ENCODE results near the gene RPA3. TPM values are rescaled to one million over a fixed set of nuclear protein-coding genes. Genes with fewer than 3 reads are reported as not detected.

The RPA3 gene
- total RNA-seq, 2 donors from 2014 or later, result 0.66 to 6.0 TPM

DNA sequence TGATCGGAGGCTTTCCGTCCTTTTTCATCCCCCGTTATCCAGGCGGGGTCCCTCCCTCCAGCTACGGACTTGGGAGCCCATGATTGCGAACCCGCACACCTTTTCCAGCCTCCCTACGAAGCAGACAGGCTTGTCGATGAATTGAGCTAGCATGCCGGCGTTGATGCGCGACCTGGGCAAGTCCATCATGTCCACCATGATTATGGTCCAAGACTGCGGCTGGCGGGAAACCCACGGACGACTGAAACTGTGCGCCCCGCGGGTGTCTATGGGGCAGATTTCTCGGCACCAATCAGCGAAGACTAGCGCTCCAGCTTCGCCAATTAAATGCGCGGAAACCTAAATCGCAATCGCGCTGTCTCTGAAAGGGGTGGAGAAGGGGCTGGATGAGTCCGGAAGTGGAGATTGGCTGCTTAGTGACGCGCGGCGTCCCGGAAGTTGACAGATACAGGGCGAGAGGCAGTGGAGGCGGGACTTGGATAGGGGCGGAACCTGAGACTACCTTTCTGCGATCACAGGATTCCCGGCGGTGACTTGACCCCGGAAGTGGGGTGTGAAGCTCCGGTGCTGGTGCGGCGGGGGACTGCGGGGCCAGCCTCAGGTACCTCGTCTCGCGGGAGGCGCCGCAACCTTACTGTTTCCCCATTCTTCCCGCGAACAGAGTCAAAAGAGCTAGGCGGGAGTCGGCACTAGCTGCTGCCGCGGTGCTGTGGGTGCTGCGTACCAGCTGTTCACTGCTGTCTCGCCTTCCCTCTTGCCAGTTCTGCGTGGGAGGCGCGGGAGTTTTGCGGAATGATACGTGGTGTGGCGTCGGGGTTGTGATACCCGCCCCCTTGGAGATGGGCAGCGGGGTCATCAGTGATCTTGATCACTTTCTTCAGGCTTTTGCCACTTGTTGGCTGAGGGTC is 77.9 kb downstream of the RPA3 start, which contains the start of gene UMAD1:
UMAD1 (plus strand) TSS at position 532 of the 908 bp plus-strand sequence. CDS start 32,620 bp downstream, outside the sequence.
- TF ChIP-seq, protein P1, sequence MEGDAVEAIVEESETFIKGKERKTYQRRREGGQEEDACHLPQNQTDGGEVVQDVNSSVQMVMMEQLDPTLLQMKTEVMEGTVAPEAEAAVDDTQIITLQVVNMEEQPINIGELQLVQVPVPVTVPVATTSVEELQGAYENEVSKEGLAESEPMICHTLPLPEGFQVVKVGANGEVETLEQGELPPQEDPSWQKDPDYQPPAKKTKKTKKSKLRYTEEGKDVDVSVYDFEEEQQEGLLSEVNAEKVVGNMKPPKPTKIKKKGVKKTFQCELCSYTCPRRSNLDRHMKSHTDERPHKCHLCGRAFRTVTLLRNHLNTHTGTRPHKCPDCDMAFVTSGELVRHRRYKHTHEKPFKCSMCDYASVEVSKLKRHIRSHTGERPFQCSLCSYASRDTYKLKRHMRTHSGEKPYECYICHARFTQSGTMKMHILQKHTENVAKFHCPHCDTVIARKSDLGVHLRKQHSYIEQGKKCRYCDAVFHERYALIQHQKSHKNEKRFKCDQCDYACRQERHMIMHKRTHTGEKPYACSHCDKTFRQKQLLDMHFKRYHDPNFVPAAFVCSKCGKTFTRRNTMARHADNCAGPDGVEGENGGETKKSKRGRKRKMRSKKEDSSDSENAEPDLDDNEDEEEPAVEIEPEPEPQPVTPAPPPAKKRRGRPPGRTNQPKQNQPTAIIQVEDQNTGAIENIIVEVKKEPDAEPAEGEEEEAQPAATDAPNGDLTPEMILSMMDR (IDR thresholded peaks at IDR 0.05), result no peak
- peak; percentile 91 to 98 (median 98) for TF ChIP-seq POLR2A (IDR thresholded peaks at IDR 0.05)
- H3K27me3 ChIP-seq, result no peaks in the 10 kb centered on the region
- H3K27ac ChIP-seq, result peak within 1 kb of the TSS; percentile 89 to 98 (median 94)
- DNase-seq, result peak; percentile 98 to 99 (median 98)
- intact Hi-C loops (cut with DNase I), result no loop called here
- H3K4me3 ChIP-seq, result peak within 1 kb of the TSS; percentile 73 to 79
- 0% methylated on average over 38 to 68 of the region's 68 CpGs for WGBS, 2 donors
- H3K36me3 ChIP-seq (replicated peaks in 1 of 2; ENCODE audit: insufficient read depth in 1 of 2, low read depth in 2 of 2), result no peaks in the 10 kb centered on the region
- peaks cover 23% of the 10 kb centered on the region for H3K4me1 ChIP-seq
- peak; percentile 98 for ATAC-seq
- no peaks in the 10 kb centered on the region for H3K9me3 ChIP-seq

DNA sequence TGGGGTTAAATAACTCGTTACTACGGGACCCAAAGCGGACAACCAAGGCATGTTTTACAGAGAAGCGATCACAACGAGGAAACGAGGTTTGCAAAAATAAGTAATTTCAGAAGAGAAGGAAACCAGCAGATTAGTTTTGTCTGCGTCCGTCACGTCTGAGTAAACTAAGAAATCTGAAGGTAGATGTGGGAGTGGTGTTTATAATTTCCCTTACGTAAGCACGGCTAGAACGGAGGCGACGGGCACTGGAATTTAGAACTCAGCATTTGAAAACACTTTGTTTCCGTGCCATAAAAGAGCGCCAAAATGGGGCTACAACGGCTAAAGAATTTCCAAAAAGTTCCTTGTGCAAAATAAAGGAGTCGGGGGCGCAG is 78.6 kb downstream of the RPA3 start:
- no peaks in the 10 kb centered on the region for H3K27me3 ChIP-seq
- DNase-seq (peak in 2 of 4 donors; percentile 21 to 28), ATAC-seq (no peak)
- 0 to 1% methylated on average over 19 of the region's 19 CpGs for WGBS, 2 donors
- peaks cover 23% of the 10 kb centered on the region for H3K4me1 ChIP-seq
- TF ChIP-seq, protein P1 (IDR thresholded peaks at IDR 0.05), result no peak
- no peak for TF ChIP-seq POLR2A (IDR thresholded peaks at IDR 0.05)
- peak overlapping the region; percentile 61 to 95 (median 84) for H3K27ac ChIP-seq
- no peaks in the 10 kb centered on the region for H3K36me3 ChIP-seq (replicated peaks in 1 of 2; ENCODE audit: insufficient read depth in 1 of 2, low read depth in 2 of 2)
- intact Hi-C loops (cut with DNase I), result no loop called here
- no peaks in the 10 kb centered on the region for H3K9me3 ChIP-seq
- peak overlapping the region; percentile 45 to 79 for H3K4me3 ChIP-seq

DNA sequence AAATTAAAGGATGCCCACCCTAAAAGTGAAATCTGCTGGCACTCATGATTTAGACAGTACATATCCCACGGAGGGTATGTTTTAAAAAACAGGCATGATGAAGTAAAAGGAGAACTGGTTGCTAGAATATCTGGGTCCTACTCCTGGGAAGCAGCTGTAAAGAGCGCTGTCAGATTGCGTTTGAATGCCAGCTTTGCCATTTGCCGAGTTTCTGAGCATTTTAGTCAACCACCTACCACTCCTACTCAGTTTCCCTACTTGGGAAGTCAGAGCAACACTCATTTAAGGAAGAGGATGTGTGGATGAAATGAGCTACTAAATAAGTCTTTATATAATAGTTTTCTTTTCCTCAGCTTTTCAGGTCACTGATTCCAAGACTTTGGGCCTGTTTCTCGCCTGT is 79.0 kb downstream of the RPA3 start:
- Histone ChIP-seq H3K4me3 (no peak overlapping the region), H3K36me3 (replicated peaks in 1 of 2; ENCODE audit: insufficient read depth in 1 of 2, low read depth in 2 of 2) (no peaks in the 10 kb centered on the region), H3K9me3 (no peaks in the 10 kb centered on the region), H3K27ac (peak overlapping the region in 3 of 4 donors; percentile 75 to 95 (median 93)), H3K4me1 (peaks cover 23% of the 10 kb centered on the region), H3K27me3 (no peaks in the 10 kb centered on the region)
- intact Hi-C loops (cut with DNase I), result no loop called here
- ATAC-seq, result no peak
- 15 to 16% methylated on average over 5 of the region's 5 CpGs for WGBS, 2 donors
- DNase-seq, result no peak
- TF ChIP-seq POLR2A (IDR thresholded peaks at IDR 0.05), result no peak
- TF ChIP-seq, protein P1 (IDR thresholded peaks at IDR 0.05), result no peak

DNA sequence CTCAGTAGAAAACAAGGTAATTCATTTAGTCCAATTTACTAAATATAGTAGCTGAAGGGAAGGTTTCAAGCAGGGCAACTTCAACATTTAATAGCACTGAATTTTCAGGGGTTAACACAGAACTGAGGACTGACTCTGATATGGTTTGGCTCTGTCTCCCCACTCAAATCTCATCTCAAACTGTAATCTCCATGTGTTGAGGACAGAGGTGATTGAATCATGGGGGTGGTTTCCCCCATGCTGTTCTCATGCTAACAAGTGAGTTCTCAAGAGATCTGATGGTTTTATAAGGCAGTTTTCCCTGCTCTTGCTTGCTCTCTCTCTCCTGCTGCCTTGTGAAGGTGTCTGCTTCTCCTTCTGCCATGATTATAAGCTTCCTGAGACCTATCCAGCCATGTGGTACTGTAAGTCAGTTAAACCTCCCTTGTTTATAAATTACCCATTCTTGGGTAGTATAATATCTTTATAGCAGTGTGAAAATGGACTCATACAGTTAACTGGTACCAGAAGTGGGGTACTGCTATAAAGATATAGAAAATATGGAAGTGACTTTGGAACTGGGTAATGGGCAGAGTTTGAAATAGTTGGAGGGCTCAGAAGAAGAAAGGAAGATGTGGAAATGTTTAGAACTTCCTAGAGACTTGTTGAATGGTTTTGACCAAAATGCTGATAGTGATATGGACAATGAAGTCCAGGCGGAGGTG is 87.6 kb downstream of the RPA3 start:
- intact Hi-C loops (cut with DNase I), result no loop called here
- no peak for ATAC-seq
- Histone ChIP-seq H3K9me3 (no peaks in the 10 kb centered on the region), H3K36me3 (replicated peaks in 1 of 2; ENCODE audit: insufficient read depth in 1 of 2, low read depth in 2 of 2) (no peaks in the 10 kb centered on the region), H3K4me1 (no peaks in the 10 kb centered on the region), H3K27me3 (no peaks in the 10 kb centered on the region), H3K27ac (no peak overlapping the region), H3K4me3 (no peak overlapping the region)
- no peak for DNase-seq
- TF ChIP-seq POLR2A (IDR thresholded peaks at IDR 0.05), result no peak
- TF ChIP-seq, protein P1 (IDR thresholded peaks at IDR 0.05), result no peak
- 94% methylated on average over 1 of the region's 1 CpG for whole genome bisulfite sequencing, 2 donors
